HEK293 (cell line): Measurements from ENCODE around the gene GAREM1.
A peak's percentile ranks its signal among the peaks of the same experiment; 100 is the strongest.

ENCODE experiments used
- CTCF ChIA-PET: fragments of 350-600 bp; formaldehyde crosslinking; extraction: SDS; loops from one replicate; lab custom pipeline; 2021; ENCODE audit warnings: antibody characterized with exemption; lab: Yijun Ruan, JAX
- POLR2A ChIA-PET: fragments of 300-600 bp; formaldehyde crosslinking; extraction: SDS; loops from one replicate; lab custom pipeline; 2020; ENCODE audit warnings: antibody characterized with exemption, inconsistent platforms; lab: Yijun Ruan, JAX
- H3K27ac ChIP-seq: fragments of 200-500 bp; sonication (Bioruptor generic); 2 replicates; pipeline ENCODE4 v1.5.1; 2014; ENCODE audit warnings: low read depth, low read length, control low read depth, inconsistent platforms; ENCODE audit errors: extremely low read depth
- H3K36me3 ChIP-seq, 2 experiments: fragments of 200-500 bp in 1 of 2; sonication (Bioruptor generic) in 1 of 2; 1 replicate in 1 of 2; 2 replicates in 1 of 2; pipeline ENCODE4 v1.5.1; 2014 to 2017; ENCODE audit warnings: inconsistent platforms in 2 of 2, low read length in 2 of 2; ENCODE audit not compliant: control insufficient read depth in 2 of 2, insufficient read depth in 1 of 2
- H3K4me1 ChIP-seq: fragments of 200-500 bp; sonication (Bioruptor generic); 2 replicates; pipeline ENCODE4 v1.5.1; 2014; ENCODE audit warnings: mild to moderate bottlenecking, low read length, inconsistent platforms; ENCODE audit not compliant: control insufficient read depth, insufficient read depth
- H3K4me3 ChIP-seq: 2 replicates; pipeline ENCODE4 v1.5.1; 2011; ENCODE audit warnings: low read depth, mild to moderate bottlenecking, control low read depth, low read length, moderate library complexity
- H3K9me3 ChIP-seq: fragments of 200-500 bp; sonication (Bioruptor generic); 2 replicates; pipeline ENCODE4 v1.5.1; 2014; ENCODE audit warnings: low read depth, low read length, inconsistent platforms; ENCODE audit not compliant: control insufficient read depth, insufficient read depth
- IKZF3 ChIP-seq: fragments of 450-650 bp; IDR thresholded peaks from 2 replicates; pipeline ENCODE4 v1.5.0; 2018; ENCODE audit warnings: missing biosample characterization, mild to moderate bottlenecking, missing genetic modification characterization, moderate library complexity
- KLF17 ChIP-seq: fragments of 450-650 bp; formaldehyde crosslinking; IDR thresholded peaks from 2 replicates; pipeline ENCODE4 v1.5.1; 2016; ENCODE audit warnings: missing biosample characterization, missing genetic modification characterization
- PRDM1 ChIP-seq: fragments of 450-650 bp; formaldehyde crosslinking; IDR thresholded peaks from 2 replicates; pipeline ENCODE4; 2016; ENCODE audit warnings: missing biosample characterization, missing genetic modification characterization
- PRDM10 ChIP-seq: fragments of 450-650 bp; formaldehyde crosslinking; IDR thresholded peaks from 2 replicates; pipeline ENCODE4 v1.5.1; 2016; ENCODE audit warnings: missing biosample characterization, missing genetic modification characterization
- REST ChIP-seq: fragments of 450-650 bp; formaldehyde crosslinking; IDR thresholded peaks from 2 replicates; pipeline ENCODE4 v1.5.1; 2016; ENCODE audit warnings: missing biosample characterization, missing genetic modification characterization
- ZBTB48 ChIP-seq: fragments of 450-650 bp; formaldehyde crosslinking; IDR thresholded peaks from 2 replicates; pipeline ENCODE4 v1.5.1; 2016; ENCODE audit warnings: missing biosample characterization, missing genetic modification characterization
- ZFHX2 ChIP-seq: fragments of 450-650 bp; formaldehyde crosslinking; conservative IDR thresholded peaks from 2 replicates; pipeline ENCODE4 v1.5.1; 2016; ENCODE audit warnings: missing biosample characterization, missing genetic modification characterization
- ZNF2 ChIP-seq: fragments of 450-650 bp; formaldehyde crosslinking; IDR thresholded peaks from 2 replicates; pipeline ENCODE4 v1.5.1; 2016; ENCODE audit warnings: missing biosample characterization, missing genetic modification characterization
- ZNF223 ChIP-seq: fragments of 450-650 bp; formaldehyde crosslinking; IDR thresholded peaks from 2 replicates; pipeline ENCODE4 v1.5.1; 2016; ENCODE audit warnings: missing biosample characterization, missing genetic modification characterization
- ZNF341 ChIP-seq: fragments of 450-650 bp; formaldehyde crosslinking; IDR thresholded peaks from 2 replicates; pipeline ENCODE4; 2016; ENCODE audit warnings: low read depth, missing biosample characterization, missing genetic modification characterization
- ZNF398 ChIP-seq: fragments of 450-650 bp; formaldehyde crosslinking; IDR thresholded peaks from 2 replicates; pipeline ENCODE4 v1.5.1; 2017; ENCODE audit warnings: missing biosample characterization, missing genetic modification characterization
- ZNF530 ChIP-seq: fragments of 450-650 bp; formaldehyde crosslinking; IDR thresholded peaks from 2 replicates; pipeline ENCODE4 v1.5.1; 2016; ENCODE audit warnings: low read depth, missing biosample characterization, missing genetic modification characterization
- ZNF626 ChIP-seq: fragments of 450-650 bp; sonication (Bioruptor Pico); formaldehyde crosslinking; IDR thresholded peaks from 2 replicates; pipeline ENCODE4 v1.5.1; 2018; ENCODE audit warnings: missing biosample characterization, missing genetic modification characterization, inconsistent platforms
- ZNF645 ChIP-seq: fragments of 450-650 bp; formaldehyde crosslinking; IDR thresholded peaks from 2 replicates; pipeline ENCODE4; 2016; ENCODE audit warnings: missing biosample characterization, missing genetic modification characterization
- ZNF791 ChIP-seq: fragments of 450-650 bp; formaldehyde crosslinking; IDR thresholded peaks from 2 replicates; pipeline ENCODE4 v1.5.1; 2016; ENCODE audit warnings: missing biosample characterization, missing genetic modification characterization
- ZSCAN16 ChIP-seq: fragments of 450-650 bp; formaldehyde crosslinking; IDR thresholded peaks from 2 replicates; pipeline ENCODE4 v1.5.1; 2016; ENCODE audit warnings: missing biosample characterization, missing genetic modification characterization
- ZSCAN5A ChIP-seq: fragments of 450-650 bp; formaldehyde crosslinking; IDR thresholded peaks from 2 replicates; pipeline ENCODE4 v1.5.1; 2016; ENCODE audit warnings: missing biosample characterization, missing genetic modification characterization

Gene GAREM1

GRCh38 chr18:32310774-32311173, 159.9 kb downstream of the GAREM1 start:
- Histone ChIP-seq H3K4me3 (no peak overlapping the region), H3K4me1 (no peaks in the 10 kb centered on the region), H3K9me3 (no peaks in the 10 kb centered on the region), H3K27ac (no peak overlapping the region), H3K36me3 (no peaks in the 10 kb centered on the region)
- TF ChIP-seq ZNF341 = no peak
- no peak for TF ChIP-seq ZBTB48 (tag by site-specific recombination)
- TF ChIP-seq KLF17 = no peak
- TF ChIP-seq ZSCAN16 (tag by site-specific recombination) = no peak
- CTCF ChIA-PET = interaction anchor here (0.6 kb wide), 1 partner anchor 21 kb away, joined by 4 read pairs; no protein-coding TSS in a partner anchor
- POLR2A ChIA-PET = no interaction called here

GRCh38 chr18:32310101-32310500, 160.6 kb downstream of the GAREM1 start:
- no peak for TF ChIP-seq REST (tag by site-specific recombination)
- no peak for TF ChIP-seq ZNF645
- TF ChIP-seq ZNF530 (tag by site-specific recombination) = no peak
- TF ChIP-seq ZNF398 (tag by site-specific recombination) = no peak
- TF ChIP-seq, all 188 proteins: peak for 0
- POLR2A ChIA-PET = interaction anchor here (0.6 kb wide), 1 partner anchor 117 kb away, joined by 3 read pairs; no protein-coding TSS in a partner anchor
- Histone ChIP-seq H3K4me1 (no peaks in the 10 kb centered on the region), H3K27ac (no peak overlapping the region), H3K9me3 (no peaks in the 10 kb centered on the region), H3K4me3 (no peak overlapping the region), H3K36me3 (no peaks in the 10 kb centered on the region)
- CTCF ChIA-PET = interaction anchor here (0.6 kb wide), 1 partner anchor 21 kb away, joined by 4 read pairs; no protein-coding TSS in a partner anchor

- H3K36me3 ChIP-seq = no peaks in the 10 kb centered on the region
- H3K27ac ChIP-seq = no peak overlapping the region
- H3K4me3 ChIP-seq = no peak overlapping the region
- POLR2A ChIA-PET = interaction anchor here (1.2 kb wide), 1 partner anchor 162 kb away, joined by 5 read pairs; the partner anchor contains the start of gene GAREM1
- no peaks in the 10 kb centered on the region for H3K4me1 ChIP-seq
- CTCF ChIA-PET = interaction anchor here (0.5 to 1.8 kb wide), 8 partner anchors 19 to 522 kb away, joined by 3 to 6 read pairs (median 4); partner anchors contain the start of gene GAREM1
- H3K9me3 ChIP-seq = no peaks in the 10 kb centered on the region
- TF ChIP-seq ZNF223 (tag by site-specific recombination) = no peak
- peak; percentile 24; the same call in 1 of the 2 replicates for TF ChIP-seq PRDM10 (tag by site-specific recombination)
- no peak for TF ChIP-seq ZNF2 (tag by site-specific recombination)
- no peak for TF ChIP-seq ZNF626 (tag by site-specific recombination)
- TF ChIP-seq IKZF3 (tag by site-specific recombination) = no peak
- TF ChIP-seq ZFHX2 (tag by site-specific recombination) = peak; percentile 49
- no peak for TF ChIP-seq ZNF791 (tag by site-specific recombination)
- TF ChIP-seq PRDM1 (tag by site-specific recombination) = peak; percentile 44; the same call in 1 of the 2 replicates
- TF ChIP-seq ZSCAN5A (tag by site-specific recombination) = no peak
Measured at GRCh38 chr18:32308493-32309120, 162.1 kb downstream of the GAREM1 start.
